NCI-H748 (cell line): ENCODE data around the gene GSTA4.
"Not testable (repeated sequence)": the region's sequence is repeated elsewhere in the genome, so short reads cannot be mapped to it uniquely, and the experiment has no call there.

ENCODE experiments used
- DNase-seq: peaks from one replicate; lab custom pipeline; 2025; ENCODE audit not compliant: unreplicated experiment; lab: John Stamatoyannopoulos, UW

Gene GSTA4

GRCh38 chr6:52976591-52977035 is 18.5 kb downstream of the GSTA4 start:
- DNase-seq: no peak

- no peak for DNase-seq
These were observed 18.9 kb downstream of the GSTA4 start for GRCh38 chr6:52976149-52976548.

- no peak for DNase-seq
These were observed 19.5 kb downstream of the GSTA4 start for GRCh38 chr6:52975580-52975979.

GRCh38 chr6:52972989-52973388 is 22.1 kb downstream of the GSTA4 start:
- no peak for DNase-seq

- no peak for DNase-seq
These were observed 25.7 kb downstream of the GSTA4 start for GRCh38 chr6:52969359-52969758.

GRCh38 chr6:52966101-52966500 is 29.0 kb downstream of the GSTA4 start:
- DNase-seq: no peak

- no peak for DNase-seq
These were observed 29.7 kb downstream of the GSTA4 start for GRCh38 chr6:52965380-52965779.

GRCh38 chr6:52964318-52964717 is 30.8 kb downstream of the GSTA4 start:
- no peak for DNase-seq

GRCh38 chr6:52962701-52963100 is 32.4 kb downstream of the GSTA4 start:
- no peak for DNase-seq

- not testable (repeated sequence) for DNase-seq
These were observed 34.1 kb downstream of the GSTA4 start for GRCh38 chr6:52961022-52961421.

GRCh38 chr6:52960211-52960610 is 34.9 kb downstream of the GSTA4 start:
- not testable (repeated sequence) for DNase-seq

GRCh38 chr6:52958546-52959255 is 36.4 kb downstream of the GSTA4 start:
- DNase-seq: no peak

GRCh38 chr6:52955871-52956270 is 39.2 kb downstream of the GSTA4 start:
- no peak for DNase-seq

- no peak for DNase-seq
These were observed 40.9 kb downstream of the GSTA4 start for GRCh38 chr6:52953911-52954839.

- no peak for DNase-seq
These were observed 48.8 kb downstream of the GSTA4 start for GRCh38 chr6:52946306-52946705.

- not testable (repeated sequence) for DNase-seq
These were observed 52.3 kb downstream of the GSTA4 start for GRCh38 chr6:52942821-52943220.

GRCh38 chr6:52942221-52942620 is 52.9 kb downstream of the GSTA4 start:
- DNase-seq: no peak

GRCh38 chr6:52937908-52938307 is 57.2 kb downstream of the GSTA4 start:
- no peak for DNase-seq

GRCh38 chr6:52933778-52934177 is 61.3 kb downstream of the GSTA4 start:
- DNase-seq: no peak

GRCh38 chr6:52931351-52931750 is 63.7 kb downstream of the GSTA4 start:
- no peak for DNase-seq

- DNase-seq: peak; percentile 98
These were observed 65.5 kb downstream of the GSTA4 start for GRCh38 chr6:52929321-52930164.
